ENCODE measurements around the gene CNNM2.
A peak's percentile ranks its signal among the peaks of the same experiment; 100 is the strongest.
"Not testable (repeated sequence)": the region's sequence is repeated elsewhere in the genome, so short reads cannot be mapped to it uniquely, and the experiment has no call there.

Gene CNNM2

GRCh38 chr10:102927311-102928010 lies 9.4 kb downstream of the CNNM2 start:
- peak; percentile 93 to 96 for DNase-seq

- DNase-seq, result not testable (repeated sequence)
Measured at GRCh38 chr10:102928442-102928841, 10.3 kb downstream of the CNNM2 start.

GRCh38 chr10:102930720-102931119 lies 12.6 kb downstream of the CNNM2 start:
- DNase-seq, result no peak

DNA sequence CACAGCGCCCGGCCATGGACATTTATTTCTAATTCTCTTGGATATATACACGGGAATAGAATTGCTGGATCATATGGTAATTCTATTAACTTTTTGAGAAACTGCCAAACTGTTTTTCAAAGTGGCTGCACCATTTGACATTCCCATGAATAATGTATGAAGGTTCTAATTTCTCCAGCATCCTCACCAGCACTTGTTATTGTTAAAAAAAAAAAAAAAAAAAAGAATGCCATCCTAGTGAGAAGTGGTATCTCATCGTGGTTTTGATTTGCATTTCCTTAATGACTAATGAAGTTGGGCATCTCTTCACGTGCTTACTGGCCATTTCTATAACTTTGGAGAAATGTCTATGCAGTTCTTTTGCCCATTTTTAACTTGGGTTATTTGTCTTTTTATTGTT lies 13.5 kb downstream of the CNNM2 start:
- DNase-seq, result no peak

- DNase-seq, result no peak
Measured at GRCh38 chr10:102935505-102935904, 17.4 kb downstream of the CNNM2 start.

- DNase-seq, result no peak
Measured at GRCh38 chr10:102935939-102936605, 18.0 kb downstream of the CNNM2 start.

GRCh38 chr10:102941401-102941800 lies 23.3 kb downstream of the CNNM2 start:
- no peak for DNase-seq

GRCh38 chr10:102945449-102945848 lies 27.4 kb downstream of the CNNM2 start:
- DNase-seq, result no peak

- DNase-seq, result no peak
Measured at GRCh38 chr10:102945962-102946361, 27.9 kb downstream of the CNNM2 start.

- no peak for DNase-seq
Measured at GRCh38 chr10:102946992-102947391, 28.9 kb downstream of the CNNM2 start.

DNA sequence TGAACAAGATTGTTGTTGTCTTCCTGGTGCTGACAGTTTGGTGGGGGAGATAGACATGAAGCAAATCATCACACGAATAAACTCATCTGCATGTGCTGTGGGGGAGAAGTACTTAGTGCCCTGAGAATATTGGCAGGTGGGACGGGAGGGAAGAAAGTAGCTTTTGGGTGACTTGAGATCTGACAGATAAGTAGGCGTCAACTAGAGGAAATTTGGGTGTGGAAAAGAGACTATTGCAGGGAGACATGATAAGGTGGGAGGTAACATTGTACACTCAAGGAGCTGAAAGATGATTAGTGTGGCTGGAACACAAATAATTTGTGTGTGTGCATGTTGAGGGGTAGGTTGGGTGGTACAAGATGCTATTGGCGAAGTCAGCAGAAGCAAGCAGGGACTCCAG lies 30.1 kb downstream of the CNNM2 start:
- DNase-seq, result no peak

- no peak for DNase-seq
Measured at GRCh38 chr10:102948786-102949185, 30.7 kb downstream of the CNNM2 start.

DNA sequence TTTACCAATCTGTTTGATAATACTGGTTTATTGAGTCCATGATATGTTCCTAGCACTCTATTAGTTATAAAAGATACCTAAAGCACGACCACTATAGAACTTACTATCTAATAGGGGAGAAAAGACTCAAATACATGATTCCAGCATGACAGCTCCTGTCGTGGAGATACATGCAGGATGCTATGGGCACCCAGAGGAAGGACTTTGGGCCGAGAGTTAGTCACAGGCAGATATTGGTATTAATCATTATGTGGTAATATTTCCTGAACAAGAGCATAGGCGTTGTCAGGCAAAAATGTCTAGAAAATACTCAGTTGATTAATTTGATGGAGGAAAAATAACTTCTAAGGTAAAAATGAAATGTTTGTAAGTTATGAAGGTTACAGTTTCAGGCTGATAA lies 31.8 kb downstream of the CNNM2 start:
- no peak for DNase-seq

DNA sequence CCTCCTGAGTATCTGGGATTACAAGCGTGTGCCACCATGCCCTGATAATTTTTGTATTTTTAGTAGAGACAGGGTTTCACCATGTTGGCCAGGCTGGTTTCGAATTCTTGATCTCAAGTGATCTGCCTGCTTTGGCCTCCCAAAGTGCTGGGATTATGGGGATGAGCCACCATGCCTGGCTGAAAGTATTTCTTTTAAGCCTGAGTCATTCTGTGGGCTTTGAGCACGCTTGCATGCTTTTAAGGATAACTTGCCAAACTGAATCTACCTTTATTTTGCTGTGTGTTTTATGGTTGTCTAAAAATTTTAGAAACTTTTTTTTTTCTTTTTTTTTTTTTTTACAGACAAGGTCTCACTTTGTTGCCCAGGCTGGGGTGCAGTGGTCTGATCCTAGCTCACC lies 33.2 kb downstream of the CNNM2 start:
- no peak for DNase-seq

DNA sequence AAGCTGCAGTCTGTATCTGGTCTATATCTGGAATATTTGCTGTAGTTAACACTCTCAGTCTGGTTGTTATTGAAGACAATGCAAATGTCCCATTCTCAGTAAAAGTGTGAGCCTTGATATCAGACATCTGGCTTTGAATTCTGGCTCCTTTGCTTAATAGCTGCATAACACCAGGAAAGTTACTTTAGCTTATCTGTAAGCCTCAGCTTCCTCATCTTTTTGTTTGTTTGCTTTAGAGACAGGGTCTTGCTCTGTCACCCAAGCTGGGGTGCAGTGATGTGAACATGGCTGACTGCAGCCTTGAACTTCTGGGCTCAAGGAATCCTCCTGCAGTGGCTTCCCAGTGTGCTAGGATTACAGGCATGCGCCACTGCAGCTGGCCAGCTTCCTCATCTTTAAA lies 41.3 kb downstream of the CNNM2 start:
- no peak for DNase-seq

GRCh38 chr10:102960157-102960556 lies 42.1 kb downstream of the CNNM2 start:
- no peak for DNase-seq

DNA sequence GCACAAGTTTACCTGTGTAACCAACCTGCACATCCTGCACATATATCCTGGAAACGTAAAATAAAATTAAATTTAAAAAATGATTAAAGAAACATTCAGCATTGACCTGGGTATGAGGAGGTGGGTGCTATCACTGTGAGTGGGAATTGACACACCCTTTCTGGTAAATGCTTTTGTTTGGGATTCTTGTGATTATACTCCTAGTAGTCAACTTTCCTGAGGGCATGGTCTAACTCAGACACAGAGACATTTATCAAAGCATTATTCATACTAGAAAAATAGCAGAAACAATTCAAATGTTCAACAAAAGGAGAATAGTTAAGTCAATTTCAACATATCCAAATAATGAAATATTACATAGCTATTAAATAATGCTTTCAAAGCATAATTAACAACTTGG lies 44.2 kb downstream of the CNNM2 start:
- DNase-seq, result no peak

- no peak for DNase-seq
Measured at GRCh38 chr10:102962951-102963755, 45.1 kb downstream of the CNNM2 start.

GRCh38 chr10:102963756-102964025 lies 45.6 kb downstream of the CNNM2 start:
- DNase-seq, result no peak

DNA sequence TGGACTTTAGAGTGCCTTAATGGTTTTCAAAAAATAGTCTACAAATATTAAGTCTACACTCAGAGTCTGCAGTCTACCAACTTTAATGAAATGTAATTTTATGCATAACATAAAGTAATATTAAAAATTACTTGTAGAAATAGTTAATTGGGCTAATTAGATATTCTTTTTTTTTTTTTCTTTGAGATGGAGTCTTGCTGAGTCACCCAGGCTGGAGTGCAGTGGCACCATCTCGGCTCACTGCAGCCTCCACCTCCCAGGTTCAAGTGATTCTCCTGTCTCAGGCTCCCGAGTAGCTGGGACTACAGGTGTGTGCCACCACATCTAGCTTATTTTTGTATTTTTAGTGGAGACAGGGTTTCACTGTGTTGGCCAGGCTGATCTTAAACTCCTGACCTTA lies 46.0 kb downstream of the CNNM2 start:
- DNase-seq, result not testable (repeated sequence)

GRCh38 chr10:102964713-102965112 lies 46.6 kb downstream of the CNNM2 start:
- DNase-seq, result no peak

GRCh38 chr10:102965311-102965851 lies 47.3 kb downstream of the CNNM2 start:
- no peak for DNase-seq

DNA sequence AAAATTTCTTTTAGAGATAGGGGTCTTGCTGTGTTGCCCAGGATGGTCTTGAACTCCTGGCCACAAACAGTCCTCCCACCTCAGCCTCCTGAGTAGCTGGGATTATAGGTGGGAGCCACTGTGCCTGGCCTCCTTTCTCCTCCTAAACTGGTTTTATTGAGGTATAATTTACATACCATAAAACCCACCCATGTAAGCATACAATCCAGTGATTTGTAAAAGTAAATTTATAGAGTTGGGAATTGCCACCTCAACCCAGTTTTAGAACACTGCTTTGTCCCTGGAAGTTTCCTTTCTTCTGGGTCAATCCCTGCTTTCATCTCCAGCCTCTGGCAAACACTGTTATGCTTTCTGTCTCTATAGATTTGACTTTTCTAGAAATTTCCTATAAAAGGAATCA lies 49.0 kb downstream of the CNNM2 start:
- no peak for DNase-seq

All from Kasumi-1 (cell line).